Fibroblast of mammary gland (primary cell): ENCODE data around the gene MAP4.
"Not testable (repeated sequence)": the region's sequence is repeated elsewhere in the genome, so short reads cannot be mapped to it uniquely, and the experiment has no call there.

Experiments used
- DNase-seq: peaks from one replicate; pipeline ENCODE4 v3.0.0-alpha.2; 2010; ENCODE audit warnings: low read depth
- H3K4me3 ChIP-seq: 2 replicates; pipeline ENCODE4 v1.5.1; 2011; ENCODE audit warnings: low read depth, mild to moderate bottlenecking, low read length, moderate library complexity; ENCODE audit not compliant: control insufficient read depth
- CTCF ChIP-seq: conservative IDR thresholded peaks from 2 replicates; pipeline ENCODE4 v1.5.1; 2011; ENCODE audit warnings: low read depth, low read length, inconsistent platforms; ENCODE audit not compliant: control insufficient read depth, insufficient read depth

The MAP4 gene

DNA sequence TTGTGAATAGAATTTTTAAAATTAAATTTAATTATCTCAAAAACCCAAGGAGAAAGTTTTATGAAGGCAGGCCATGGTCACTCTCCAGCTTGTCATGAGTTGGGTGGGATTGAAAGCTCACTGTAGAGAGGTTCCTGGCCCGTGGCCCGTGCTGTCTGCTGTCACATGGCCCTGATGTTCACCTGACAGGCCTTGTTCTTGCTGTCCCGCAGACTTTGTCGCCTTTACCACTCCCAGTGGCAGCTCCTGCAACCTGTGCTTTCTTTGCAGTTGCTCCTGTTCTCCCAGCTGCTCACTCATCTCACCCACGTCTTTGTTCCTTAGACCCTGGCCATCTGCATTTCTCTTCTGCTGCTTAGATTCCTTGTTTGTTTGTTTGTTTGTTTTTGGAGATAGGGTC lies 177.7 kb downstream of the MAP4 start:
- no peak for DNase-seq
- H3K4me3 ChIP-seq = no peak overlapping the region
- no peak for TF ChIP-seq CTCF

DNA sequence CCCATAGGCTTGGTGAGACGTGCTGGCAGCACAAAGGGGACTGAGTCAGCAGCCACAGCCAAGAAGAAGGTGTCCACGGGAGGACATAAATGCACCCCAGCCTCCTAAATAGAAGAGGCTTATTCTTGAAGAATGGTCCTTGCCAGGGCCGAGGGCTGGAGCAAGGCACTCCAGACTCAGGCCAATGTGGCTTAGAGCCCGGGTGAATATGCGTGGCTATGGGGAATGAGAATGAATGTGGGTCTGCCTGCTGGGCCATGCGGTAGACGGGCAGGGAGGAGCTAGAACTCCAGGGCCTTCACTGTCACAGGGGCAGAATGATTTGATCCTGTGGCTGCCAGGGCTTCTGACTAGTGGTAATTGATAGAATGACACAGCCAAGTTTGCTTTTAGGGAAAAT lies 179.2 kb downstream of the MAP4 start:
- no peak for TF ChIP-seq CTCF

DNA sequence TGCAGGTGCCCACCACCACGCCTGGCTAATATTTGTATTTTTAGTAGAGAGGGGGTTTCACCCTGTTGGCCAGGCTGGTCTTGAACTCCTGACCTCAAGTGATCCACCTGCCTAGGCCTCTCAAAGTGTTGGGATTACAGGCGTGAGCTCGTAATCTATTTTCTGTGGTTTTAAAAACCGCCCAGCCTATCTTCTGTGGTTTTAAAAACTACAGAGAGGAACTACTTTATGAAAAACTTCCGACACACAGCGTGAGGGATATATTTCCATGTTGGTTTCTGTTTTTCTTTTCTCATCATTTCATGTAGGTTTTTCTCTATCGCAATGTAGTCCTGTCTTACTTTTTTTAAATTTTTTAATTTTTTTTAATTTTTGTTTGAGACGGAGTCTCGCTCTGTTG lies 186.7 kb downstream of the MAP4 start:
- not testable (repeated sequence) for DNase-seq, H3K4me3 ChIP-seq

More for the DNA sequence above, 179.2 kb downstream of the MAP4 start:
- DNase-seq = no peak
- H3K4me3 ChIP-seq = no peak overlapping the region

DNA sequence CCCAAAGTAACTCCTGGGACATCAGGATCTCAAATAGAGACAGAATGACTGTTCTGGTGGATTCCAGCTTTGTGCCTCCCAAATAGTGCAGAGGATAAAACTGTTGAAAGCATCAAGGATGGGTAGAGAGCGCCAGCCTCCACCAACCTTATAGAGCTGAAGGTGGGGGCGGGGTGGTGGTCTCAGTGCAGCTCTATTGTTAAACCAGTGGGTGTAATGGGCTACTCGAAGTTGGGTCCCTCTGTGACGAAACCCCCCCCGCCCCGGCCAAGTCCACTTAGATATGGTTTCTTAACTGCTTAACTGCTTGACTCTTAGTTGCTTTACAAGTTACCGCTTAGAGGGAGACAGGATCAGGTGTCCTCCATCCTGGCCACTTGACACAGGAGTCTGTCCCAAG lies 190.6 kb downstream of the MAP4 start:
- TF ChIP-seq CTCF = no peak
- peak overlapping the region; percentile 82 for H3K4me3 ChIP-seq
- DNase-seq = no peak

DNA sequence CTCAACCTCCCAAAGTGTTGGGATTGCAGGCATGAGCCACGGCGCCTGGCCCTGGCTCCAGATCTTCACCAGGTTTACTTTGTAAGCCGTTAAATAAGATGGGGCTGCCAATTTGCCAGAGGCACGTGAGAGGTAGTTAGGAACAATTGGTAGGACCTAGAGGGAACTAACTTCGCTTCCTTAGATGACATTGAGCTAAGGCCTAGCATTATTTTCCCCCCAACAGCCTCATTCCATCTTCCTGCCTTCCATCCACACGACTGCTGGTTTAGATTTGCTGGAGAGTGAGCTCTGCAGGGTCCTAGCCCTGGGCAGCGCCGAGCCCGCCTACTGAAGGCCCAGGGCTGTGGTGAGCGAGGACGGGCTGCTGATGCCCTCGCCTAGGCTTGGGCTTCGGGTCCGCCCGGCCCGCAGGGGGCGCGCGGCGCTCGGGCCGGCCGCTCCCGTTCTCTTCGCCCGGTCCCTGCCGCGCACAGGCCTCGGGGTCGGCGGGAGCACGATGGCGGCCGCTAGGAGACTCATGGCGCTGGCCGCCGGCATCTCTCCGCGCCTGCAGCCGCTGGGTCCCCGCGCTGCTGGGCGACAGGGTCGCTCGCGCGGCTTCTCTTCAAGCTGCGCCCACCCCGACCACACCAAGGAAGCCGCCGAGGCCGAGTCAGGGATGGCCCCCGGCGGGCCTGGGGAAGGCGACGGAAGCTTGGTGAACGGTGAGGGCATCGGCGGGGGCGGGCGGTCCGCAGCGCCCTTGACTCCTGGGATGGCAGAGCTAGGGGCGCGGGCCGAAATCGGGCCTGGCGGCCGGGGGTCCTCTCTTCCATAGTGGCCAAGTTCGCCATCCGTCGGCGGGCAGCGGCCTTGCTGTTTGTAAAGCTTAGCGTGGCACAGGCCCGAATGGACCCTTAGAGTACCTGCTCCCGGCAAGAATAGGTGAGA lies 191.4 kb downstream of the MAP4 start:
- peak overlapping the region; percentile 82 for H3K4me3 ChIP-seq
- no peak for TF ChIP-seq CTCF
- peak; percentile 80 for DNase-seq

GRCh38 chr3:47817609-47818008 lies 198.6 kb downstream of the MAP4 start:
- no peak overlapping the region for H3K4me3 ChIP-seq

More at GRCh38 chr3:47817609-47818008, 198.6 kb downstream of the MAP4 start:
- DNase-seq = no peak
- TF ChIP-seq CTCF = no peak
